Activated CD8-positive, alpha-beta memory T cell treated with anti-CD3 and anti-CD28 coated beads, Interleukin-2, amount 10 ng/mL, durations not matched to agents 7 days and 5 days (primary cell): ENCODE results near the gene DTNBP1. TPM values are rescaled to one million over a fixed set of nuclear protein-coding genes. Genes with fewer than 3 reads are reported as not detected.
A peak's percentile ranks its signal among the peaks of the same experiment; 100 is the strongest.

Experiments used
- ATAC-seq: fragments of 150-1000 bp; cut with Tn5 transposase; one replicate; pipeline ENCODE4 v1.10.0; 2021; ENCODE audit warnings: moderate library complexity
- CTCF ChIA-PET: fragments of 350-600 bp; sonication (Branson Sonifier 250); formaldehyde crosslinking; loops from one replicate; lab custom pipeline; 2021; ENCODE audit warnings: antibody characterized with exemption; lab: Charles Lee
- DNase-seq: peaks from one replicate; pipeline ENCODE4 v3.0.0-alpha.2; 2020
- H3K27ac Mint-ChIP-seq: one replicate; pipeline ENCODE4 v1.8.0; 2021; ENCODE audit warnings: mild to moderate bottlenecking, mixed read lengths
- H3K27me3 Mint-ChIP-seq: one replicate; pipeline ENCODE4 v1.8.0; 2021; ENCODE audit warnings: mixed read lengths
- H3K36me3 Mint-ChIP-seq: one replicate; pipeline ENCODE4 v1.8.0; 2021; ENCODE audit warnings: mild to moderate bottlenecking, mixed read lengths
- H3K4me1 Mint-ChIP-seq: one replicate; pipeline ENCODE4 v1.8.0; 2021; ENCODE audit warnings: mixed read lengths
- H3K4me3 Mint-ChIP-seq: one replicate; pipeline ENCODE4 v1.8.0; 2021; ENCODE audit warnings: mild to moderate bottlenecking, moderate library complexity, mixed read lengths
- H3K9me3 Mint-ChIP-seq: one replicate; pipeline ENCODE4 v1.8.0; 2022; ENCODE audit warnings: low read depth, mixed read lengths
- total RNA-seq, 2 experiments: library from RNA; stranded (reverse); gene quantifications; one replicate each; pipeline ENCODE4 v1.2.3, GENCODE V29; 2021

DTNBP1 gene
- total RNA-seq, 2 experiments from 2014 or later, result 15.3 to 18.5 TPM

DNA sequence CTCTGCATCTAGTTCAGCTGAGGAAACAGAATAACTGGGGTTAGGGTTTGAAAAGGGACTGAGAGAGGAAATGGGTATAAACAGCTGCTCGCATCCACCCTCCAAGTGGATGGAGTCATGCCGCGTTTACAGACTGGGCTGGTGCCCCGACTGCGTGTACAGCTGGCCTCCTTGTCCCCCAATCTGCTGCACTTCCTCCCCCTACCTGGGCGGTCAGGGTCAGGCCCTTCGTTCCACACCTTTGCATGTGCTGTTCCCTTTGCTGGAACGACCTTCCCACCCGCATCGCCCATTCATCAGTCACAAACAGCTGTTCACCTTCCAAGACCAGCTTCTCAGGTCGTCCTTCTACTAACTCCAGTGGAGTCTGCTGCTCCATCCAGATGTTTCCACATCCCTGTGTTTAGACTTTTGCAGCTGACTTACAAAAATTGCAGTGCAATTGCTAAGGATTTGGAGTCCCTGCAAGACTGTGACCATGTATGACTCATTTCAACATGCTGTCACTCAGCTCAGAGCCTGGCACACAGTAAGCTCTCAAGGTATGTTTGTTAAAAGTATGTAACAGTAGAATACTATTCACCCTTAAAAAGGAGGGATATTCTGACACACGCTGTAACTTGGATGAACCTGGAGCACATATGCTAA, 129.3 kb downstream of the DTNBP1 start:
- no peaks in the 10 kb centered on the region for H3K9me3 Mint-ChIP-seq
- peaks cover 6% of the 10 kb centered on the region for H3K36me3 Mint-ChIP-seq
- DNase-seq (peak; percentile 22), ATAC-seq (no peak)
- H3K27me3 Mint-ChIP-seq, result no peaks in the 10 kb centered on the region
- H3K4me1 Mint-ChIP-seq, result no peaks in the 10 kb centered on the region
- CTCF ChIA-PET, result no interaction called here
- H3K27ac Mint-ChIP-seq, result no peak overlapping the region
- H3K4me3 Mint-ChIP-seq, result no peak overlapping the region

GRCh38 chr6:15531973-15532372, 130.9 kb downstream of the DTNBP1 start:
- H3K4me1 Mint-ChIP-seq, result no peaks in the 10 kb centered on the region
- no peak overlapping the region for H3K27ac Mint-ChIP-seq
- CTCF ChIA-PET, result no interaction called here
- peak; percentile 16 for DNase-seq
- H3K27me3 Mint-ChIP-seq, result no peaks in the 10 kb centered on the region
- H3K4me3 Mint-ChIP-seq, result no peak overlapping the region
- no peak for ATAC-seq
- H3K9me3 Mint-ChIP-seq, result no peaks in the 10 kb centered on the region
- H3K36me3 Mint-ChIP-seq, result peaks cover 15% of the 10 kb centered on the region

DNA sequence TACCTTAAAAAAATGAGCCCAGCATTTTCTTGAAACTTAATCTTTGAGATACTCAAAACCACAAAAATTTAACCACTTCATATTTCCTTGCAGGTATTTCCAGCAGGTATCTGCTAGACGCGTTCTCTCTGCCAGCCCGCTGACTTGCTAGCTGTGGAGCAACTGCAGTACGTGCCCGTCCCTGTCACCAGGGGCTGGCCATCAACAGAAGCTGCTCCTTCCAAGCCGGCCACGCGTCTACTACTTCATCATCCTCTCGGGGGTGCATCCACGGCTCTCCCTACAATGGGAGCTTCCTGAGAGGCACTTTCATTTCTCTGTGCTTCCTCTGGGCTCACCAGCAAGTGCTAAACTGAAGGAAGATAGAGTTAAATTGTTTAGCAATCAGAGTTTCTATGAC, 132.4 kb downstream of the DTNBP1 start:
- CTCF ChIA-PET, result no interaction called here
- Mint-ChIP-seq H3K36me3 (peaks cover 26% of the 10 kb centered on the region), H3K27ac (no peak overlapping the region), H3K4me1 (no peaks in the 10 kb centered on the region), H3K27me3 (no peaks in the 10 kb centered on the region), H3K9me3 (no peaks in the 10 kb centered on the region), H3K4me3 (no peak overlapping the region)
- no peak for ATAC-seq
- DNase-seq, result no peak

- Mint-ChIP-seq H3K4me1 (no peaks in the 10 kb centered on the region), H3K27ac (no peak overlapping the region), H3K36me3 (peaks cover 36% of the 10 kb centered on the region), H3K4me3 (no peak overlapping the region), H3K27me3 (no peaks in the 10 kb centered on the region), H3K9me3 (no peaks in the 10 kb centered on the region)
- DNase-seq (peak; percentile 23), ATAC-seq (no peak)
- CTCF ChIA-PET, result no interaction called here
Measured at GRCh38 chr6:15528870-15529269, 134.0 kb downstream of the DTNBP1 start.

GRCh38 chr6:15527838-15528617, 134.8 kb downstream of the DTNBP1 start:
- peak; percentile 31 for DNase-seq
- CTCF ChIA-PET, result no interaction called here
- ATAC-seq, result no peak
- no peaks in the 10 kb centered on the region for H3K9me3 Mint-ChIP-seq
- H3K27me3 Mint-ChIP-seq, result no peaks in the 10 kb centered on the region
- no peaks in the 10 kb centered on the region for H3K4me1 Mint-ChIP-seq
- no peak overlapping the region for H3K4me3 Mint-ChIP-seq
- H3K27ac Mint-ChIP-seq, result no peak overlapping the region
- H3K36me3 Mint-ChIP-seq, result peaks cover 44% of the 10 kb centered on the region

GRCh38 chr6:15526212-15526701, 136.6 kb downstream of the DTNBP1 start:
- Mint-ChIP-seq H3K4me1 (peaks cover 14% of the 10 kb centered on the region), H3K36me3 (peaks cover 58% of the 10 kb centered on the region), H3K27me3 (no peaks in the 10 kb centered on the region), H3K9me3 (no peaks in the 10 kb centered on the region), H3K27ac (no peak overlapping the region), H3K4me3 (no peak overlapping the region)
- DNase-seq (peak; percentile 32), ATAC-seq (no peak)
- CTCF ChIA-PET, result no interaction called here

DNA sequence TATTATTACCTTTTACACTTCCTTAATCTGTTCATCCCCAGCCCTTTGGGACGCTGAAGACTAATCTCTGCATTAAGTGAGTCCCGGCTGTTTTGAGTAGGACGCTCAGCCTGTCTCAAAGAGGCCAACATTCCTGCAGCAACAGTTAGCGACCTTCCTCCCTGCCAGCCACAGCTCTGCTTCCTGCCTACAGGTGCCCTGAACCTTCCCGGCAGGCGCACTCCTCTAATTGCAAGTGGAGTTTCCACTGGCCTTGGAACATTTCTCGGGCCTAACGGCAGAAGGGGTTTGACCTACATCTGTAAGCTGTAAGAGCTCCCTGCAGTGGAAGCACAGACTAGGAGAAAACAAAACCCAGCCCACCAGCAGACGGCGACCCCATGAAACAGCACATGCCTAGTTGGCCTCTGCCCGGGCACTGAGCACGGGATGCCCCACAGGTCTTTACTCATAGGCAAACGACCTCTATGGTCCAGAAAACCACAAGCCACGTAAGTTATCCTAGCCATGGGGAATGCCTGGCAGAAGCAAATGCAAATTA, 137.9 kb downstream of the DTNBP1 start:
- CTCF ChIA-PET, result no interaction called here
- Mint-ChIP-seq H3K4me3 (no peak overlapping the region), H3K36me3 (peaks cover 64% of the 10 kb centered on the region), H3K4me1 (peaks cover 14% of the 10 kb centered on the region), H3K9me3 (no peaks in the 10 kb centered on the region), H3K27me3 (no peaks in the 10 kb centered on the region), H3K27ac (no peak overlapping the region)
- no peak for ATAC-seq
- DNase-seq, result no peak

DNA sequence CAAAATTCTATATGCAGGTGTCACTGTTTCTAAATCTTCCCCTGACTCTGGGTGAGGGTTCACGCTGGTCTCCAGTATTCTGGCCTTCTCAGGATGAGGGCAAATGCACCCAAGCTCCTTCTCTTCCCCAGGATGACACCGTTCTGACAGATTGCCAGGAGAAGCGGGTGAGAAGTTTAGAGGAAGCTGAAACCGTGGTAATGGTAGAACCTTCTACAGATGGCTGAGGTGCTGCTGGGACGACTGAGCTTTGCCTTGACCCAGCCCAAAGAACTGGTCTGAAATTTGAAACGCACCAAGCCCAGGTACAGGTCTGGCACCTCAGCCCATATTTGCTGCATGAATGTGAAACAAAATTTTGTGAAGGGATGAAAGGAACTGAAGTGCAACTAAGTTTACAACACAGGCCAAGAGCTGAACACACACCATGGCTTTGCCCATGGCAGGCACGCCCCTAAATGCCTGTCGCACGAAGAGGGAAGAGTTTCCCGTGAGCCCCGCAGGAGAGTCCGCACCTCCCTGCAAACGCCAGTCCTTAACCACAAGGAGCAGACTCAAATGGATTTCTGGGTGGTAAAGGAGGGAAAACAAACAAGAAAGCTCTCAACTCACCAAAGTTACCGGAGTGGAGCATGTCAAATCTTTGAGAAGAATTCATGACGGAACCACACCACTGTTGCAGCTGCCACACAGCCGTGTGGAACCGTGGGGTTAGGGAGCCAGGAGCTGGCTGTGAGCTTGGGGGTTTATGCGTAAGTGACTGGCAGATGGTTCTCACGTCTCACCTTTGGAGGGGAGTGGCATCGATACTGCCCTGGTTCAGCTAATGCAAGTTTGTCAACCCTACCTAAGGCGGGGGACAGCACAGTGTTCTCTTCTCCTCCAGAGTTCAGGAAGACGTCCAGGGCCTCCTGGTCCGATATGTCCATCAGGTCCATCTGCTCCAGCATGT, 138.9 kb downstream of the DTNBP1 start:
- CTCF ChIA-PET, result no interaction called here
- Mint-ChIP-seq H3K36me3 (peaks cover 67% of the 10 kb centered on the region), H3K27ac (peak overlapping the region; percentile 25), H3K4me1 (peaks cover 14% of the 10 kb centered on the region), H3K4me3 (no peak overlapping the region), H3K27me3 (no peaks in the 10 kb centered on the region), H3K9me3 (no peaks in the 10 kb centered on the region)
- DNase-seq (no peak), ATAC-seq (no peak)

GRCh38 chr6:15522856-15523529, 139.8 kb downstream of the DTNBP1 start:
- Mint-ChIP-seq H3K9me3 (no peaks in the 10 kb centered on the region), H3K27me3 (no peaks in the 10 kb centered on the region), H3K4me3 (no peak overlapping the region), H3K4me1 (peaks cover 14% of the 10 kb centered on the region), H3K36me3 (peaks cover 66% of the 10 kb centered on the region), H3K27ac (no peak overlapping the region)
- ATAC-seq, result no peak
- CTCF ChIA-PET, result no interaction called here
- no peak for DNase-seq

GRCh38 chr6:15522427-15522826, 140.4 kb downstream of the DTNBP1 start:
- H3K27me3 Mint-ChIP-seq, result no peaks in the 10 kb centered on the region
- DNase-seq (no peak), ATAC-seq (peak; percentile 33)
- CTCF ChIA-PET, result no interaction called here
- H3K4me1 Mint-ChIP-seq, result peaks cover 14% of the 10 kb centered on the region
- peak overlapping the region; percentile 32 for H3K27ac Mint-ChIP-seq
- H3K4me3 Mint-ChIP-seq, result no peak overlapping the region
- H3K9me3 Mint-ChIP-seq, result no peaks in the 10 kb centered on the region
- H3K36me3 Mint-ChIP-seq, result peaks cover 64% of the 10 kb centered on the region

DNA sequence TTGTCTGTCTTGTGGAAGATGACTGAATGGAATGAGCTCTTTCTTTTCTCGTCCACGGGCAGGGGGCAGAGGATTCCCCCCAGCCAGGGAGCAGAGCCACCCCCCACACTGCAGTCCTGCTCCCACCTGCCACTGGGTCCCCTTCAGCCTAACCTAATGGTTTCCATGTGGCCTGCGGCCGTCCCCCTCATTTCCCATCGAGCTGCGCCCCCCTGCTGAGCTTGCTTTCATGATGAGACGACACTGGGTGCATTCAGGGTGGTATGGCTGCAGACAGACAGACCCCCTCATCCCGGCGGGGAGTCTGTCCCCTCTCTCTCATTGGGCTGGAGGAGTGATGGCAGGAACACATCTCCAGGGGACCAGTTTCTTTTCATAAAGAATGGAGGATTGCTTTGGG, 140.8 kb downstream of the DTNBP1 start:
- CTCF ChIA-PET, result no interaction called here
- H3K27ac Mint-ChIP-seq, result peak overlapping the region; percentile 32

DNA sequence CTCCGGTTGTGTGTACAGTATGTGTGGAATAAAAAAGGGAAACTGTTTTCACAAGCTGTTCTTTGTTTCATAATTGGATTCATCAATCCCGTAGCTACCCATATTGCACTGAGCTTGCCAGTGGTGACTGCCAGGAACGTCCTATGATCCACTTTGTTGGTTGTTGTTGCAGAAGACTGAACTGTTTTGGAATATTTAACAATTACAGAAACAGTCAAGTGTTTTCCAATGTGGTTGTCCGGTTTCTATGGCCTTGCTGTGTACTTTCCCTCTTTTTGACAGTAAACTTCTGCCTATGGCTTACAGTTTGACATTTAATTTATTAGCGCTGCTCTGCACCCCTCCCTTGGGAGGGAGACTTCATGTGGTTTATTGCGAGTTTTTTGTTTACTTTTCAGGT, 141.2 kb downstream of the DTNBP1 start:
- H3K27me3 Mint-ChIP-seq, result no peaks in the 10 kb centered on the region
- ATAC-seq (no peak), DNase-seq (no peak)
- peak overlapping the region; percentile 32 for H3K27ac Mint-ChIP-seq
- H3K4me3 Mint-ChIP-seq, result no peak overlapping the region
- H3K4me1 Mint-ChIP-seq, result peaks cover 14% of the 10 kb centered on the region
- H3K36me3 Mint-ChIP-seq, result peaks cover 63% of the 10 kb centered on the region
- H3K9me3 Mint-ChIP-seq, result no peaks in the 10 kb centered on the region
- CTCF ChIA-PET, result no interaction called here

More for the DNA sequence above, 140.8 kb downstream of the DTNBP1 start:
- Mint-ChIP-seq H3K4me1 (peaks cover 14% of the 10 kb centered on the region), H3K36me3 (peaks cover 63% of the 10 kb centered on the region), H3K4me3 (no peak overlapping the region), H3K9me3 (no peaks in the 10 kb centered on the region), H3K27me3 (no peaks in the 10 kb centered on the region)
- DNase-seq (no peak), ATAC-seq (no peak)
